H54 (cell line): ENCODE measurements around the gene RBM25.

ENCODE experiments used
- DNase-seq: peaks from one replicate; pipeline ENCODE4 v3.0.0; 2011; ENCODE audit warnings: low spot score, mixed read lengths; ENCODE audit not compliant: insufficient read length
- FAIRE-seq: peaks from 3 replicates; lab custom pipeline; 2011; peaks lifted over from hg19 to GRCh38; lab: Jason Lieb, UNC
- POLR2A ChIP-seq: IDR thresholded peaks from 2 replicates; pipeline ENCODE4 v1.6.1; 2011; ENCODE audit warnings: low read depth, mild to moderate bottlenecking, low read length

Gene RBM25

DNA sequence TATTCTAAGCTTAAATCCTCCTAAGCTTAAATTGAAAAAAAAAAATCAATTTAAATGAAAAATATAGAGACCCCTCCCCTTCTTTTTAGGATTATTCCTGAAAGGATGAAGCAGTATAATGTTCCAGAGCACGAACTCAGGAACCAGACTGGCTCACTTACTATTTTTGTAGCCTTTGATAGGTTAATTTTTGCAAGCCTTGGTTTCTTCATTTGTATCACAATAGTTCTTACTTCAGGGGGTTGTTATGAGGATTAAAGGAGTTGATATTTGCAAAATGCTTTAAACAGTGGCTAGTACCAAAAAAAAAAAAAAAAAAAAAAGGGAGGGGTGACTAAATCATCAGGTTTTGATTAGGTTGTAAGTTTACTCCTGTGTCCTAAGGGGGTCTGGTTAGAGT, 3.1 kb upstream of the RBM25 start:
- TF ChIP-seq POLR2A: no peak
- no peak for DNase-seq
- no peak for FAIRE-seq

DNA sequence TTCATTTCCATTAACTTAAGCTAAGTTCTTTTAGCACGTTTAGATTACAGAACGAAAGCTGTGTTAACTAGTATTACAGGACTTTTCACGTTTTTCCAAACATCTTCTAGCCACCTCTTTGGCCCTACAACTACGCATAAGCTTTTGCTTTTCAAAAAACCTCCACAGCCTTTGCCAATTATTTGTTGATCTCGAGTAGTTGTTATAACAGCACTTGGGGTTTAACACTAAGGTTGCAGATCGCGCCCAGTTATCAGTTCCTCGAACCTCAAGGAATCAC, 450 bp upstream of the RBM25 start:
- TF ChIP-seq POLR2A: no peak
- DNase-seq (no peak), FAIRE-seq (no peak)

GRCh38 chr14:73058922-73059673, 764 bp downstream of the RBM25 start:
- peak; percentile 49 for DNase-seq
- no peak for TF ChIP-seq POLR2A
- peak; percentile 33 for FAIRE-seq

DNA sequence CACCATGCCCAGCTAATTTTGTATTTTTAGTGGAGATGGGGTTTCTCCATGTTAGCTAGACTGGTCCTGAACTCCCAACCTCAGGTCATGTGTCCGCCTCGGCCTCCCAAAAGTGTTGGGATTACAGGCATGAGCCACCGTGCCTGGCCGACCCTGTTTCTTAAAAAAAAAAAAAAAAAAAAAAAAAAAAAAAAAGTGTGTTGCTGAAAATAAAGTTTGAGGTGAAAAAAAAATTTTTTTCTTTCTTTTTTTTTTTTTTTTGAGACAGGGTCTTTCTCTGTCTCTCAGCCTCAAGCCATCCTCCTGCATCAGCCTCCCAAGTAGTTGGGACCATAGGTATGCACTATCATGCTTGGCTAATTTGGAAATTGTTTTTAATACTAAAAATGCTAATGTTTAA, 11.3 kb downstream of the RBM25 start:
- TF ChIP-seq POLR2A: no peak
- DNase-seq (no peak), FAIRE-seq (no peak)

GRCh38 chr14:73091044-73091443, 32.7 kb downstream of the RBM25 start:
- no peak for FAIRE-seq
- no peak for DNase-seq
- TF ChIP-seq POLR2A: no peak

- DNase-seq (no peak), FAIRE-seq (no peak)
Observed at GRCh38 chr14:73097421-73097820, 39.1 kb downstream of the RBM25 start.

DNA sequence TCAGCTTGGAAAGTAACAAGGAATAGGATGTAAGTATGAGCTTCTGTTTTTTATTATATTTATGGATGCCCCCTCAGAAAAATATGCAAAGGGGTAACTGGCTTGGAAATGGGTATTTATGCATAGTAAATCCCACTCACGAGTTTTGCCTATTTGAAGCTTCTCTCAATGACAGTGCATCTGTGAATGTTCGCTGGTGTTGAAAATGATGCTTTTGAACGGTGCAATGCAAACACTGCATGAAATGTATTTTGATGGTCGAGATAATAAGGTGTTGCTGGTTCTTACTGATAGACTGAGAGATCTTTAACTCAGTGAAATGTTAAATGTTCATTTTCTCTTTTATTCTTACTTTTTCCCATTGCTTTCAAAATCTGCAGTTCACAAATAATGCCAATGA, 42.0 kb downstream of the RBM25 start:
- peak; percentile 66 for FAIRE-seq
- TF ChIP-seq POLR2A: no peak
- DNase-seq: no peak

More at GRCh38 chr14:73097421-73097820, 39.1 kb downstream of the RBM25 start:
- TF ChIP-seq POLR2A: no peak

GRCh38 chr14:73102806-73103497, 44.6 kb downstream of the RBM25 start:
- no peak for FAIRE-seq
- no peak for DNase-seq
- TF ChIP-seq POLR2A: no peak

DNA sequence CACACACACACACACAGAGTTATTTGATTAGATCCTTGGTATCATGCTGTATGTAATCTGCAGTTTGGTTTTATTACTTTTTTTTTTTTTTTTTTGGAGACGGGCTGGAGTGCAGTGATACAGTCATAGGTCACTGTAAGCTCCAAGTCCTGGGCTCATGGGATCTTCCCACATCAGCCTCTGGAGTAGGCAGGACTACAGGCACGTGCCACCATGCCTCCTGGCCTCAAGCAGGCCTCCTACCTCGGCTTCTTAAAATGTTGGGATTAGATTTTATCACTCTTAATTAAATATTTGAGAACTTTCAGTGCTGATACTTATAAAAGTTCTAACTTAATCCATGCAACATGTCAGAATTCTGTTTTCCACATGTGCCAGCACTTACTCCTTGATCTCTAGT, 46.7 kb downstream of the RBM25 start:
- no peak for TF ChIP-seq POLR2A
- no peak for FAIRE-seq
- DNase-seq: no peak

DNA sequence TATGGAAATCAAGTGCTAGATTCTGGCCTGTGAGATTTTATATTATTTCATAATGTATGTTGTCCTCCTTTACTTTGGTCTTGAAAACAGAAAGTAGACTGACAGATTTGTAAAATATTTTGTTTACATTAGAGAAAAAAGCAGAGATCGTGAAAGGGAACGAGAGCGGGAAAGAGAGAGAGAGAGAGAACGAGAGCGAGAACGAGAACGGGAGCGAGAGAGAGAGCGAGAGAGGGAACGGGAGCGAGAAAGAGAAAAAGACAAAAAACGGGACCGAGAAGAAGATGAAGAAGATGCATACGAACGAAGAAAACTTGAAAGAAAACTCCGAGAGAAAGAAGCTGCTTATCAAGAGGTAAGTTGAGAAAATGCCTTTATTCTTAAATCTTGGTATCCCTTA, 47.4 kb downstream of the RBM25 start:
- DNase-seq (no peak), FAIRE-seq (no peak)

GRCh38 chr14:73116079-73116665, 57.8 kb downstream of the RBM25 start:
- TF ChIP-seq POLR2A: no peak
- FAIRE-seq: no peak
- no peak for DNase-seq

More for the DNA sequence above, 47.4 kb downstream of the RBM25 start:
- TF ChIP-seq POLR2A: no peak

GRCh38 chr14:73124180-73124894, 66.0 kb downstream of the RBM25 start:
- no peak for DNase-seq
- FAIRE-seq: no peak
- TF ChIP-seq POLR2A: no peak

DNA sequence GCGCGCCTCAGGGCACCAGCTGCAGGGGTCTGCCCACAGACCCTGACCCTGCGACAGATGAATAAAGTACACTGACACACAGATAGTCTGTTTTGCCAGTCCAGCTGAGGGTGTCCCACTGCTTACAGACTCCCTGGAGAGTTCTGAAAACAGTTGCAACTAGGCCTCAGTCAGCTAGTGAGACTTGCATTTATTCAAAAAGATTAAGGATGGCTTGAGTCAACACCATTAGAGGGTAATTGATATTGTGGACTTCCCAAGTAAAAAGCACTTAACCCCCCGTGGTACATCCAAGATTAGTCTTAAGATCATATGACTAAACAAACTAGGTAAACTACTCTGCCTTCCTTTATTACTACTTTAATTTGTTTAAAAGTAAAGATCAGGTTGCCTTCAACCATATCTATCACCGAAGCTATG, 66.8 kb downstream of the RBM25 start:
- TF ChIP-seq POLR2A: no peak
- no peak for DNase-seq
- FAIRE-seq: no peak

GRCh38 chr14:73125746-73126145, 67.4 kb downstream of the RBM25 start:
- no peak for DNase-seq
- TF ChIP-seq POLR2A: no peak
- FAIRE-seq: no peak
